Head of caudate nucleus (tissue), 42 donors: ENCODE data around the gene MAP4K1.

Experiments used
- DNase-seq, 42 donors: peaks; one replicate each; pipeline versions ENCODE4 v3.0.0 to v3.0.0-alpha.2; 2020 to 2021; ENCODE audit warnings: mixed read lengths in 7 of 42
- intact Hi-C: fragments of 100-400 bp; cut with DNase I; formaldehyde crosslinking; loops from one replicate; pipeline ENCODE4 v1.15.0; 2022

The MAP4K1 gene

GRCh38 chr19:38617764-38618589 is at the start of gene MAP4K1:
MAP4K1 (minus strand) TSS chr19:38617953; CDS start chr19:38617895, 58 bp downstream.
- intact Hi-C loops, result loop anchor here (5.0 to 10.0 kb wide), 3 partner anchors 216 to 234 kb away; partner anchors contain the start of genes ECH1 and FAM98C
- peak; percentile 11 to 69 (median 44) for DNase-seq

GRCh38 chr19:38666663-38667511 is 49.1 kb upstream of the MAP4K1 start:
- intact Hi-C loops, result no loop called here
- no peak for DNase-seq

DNA sequence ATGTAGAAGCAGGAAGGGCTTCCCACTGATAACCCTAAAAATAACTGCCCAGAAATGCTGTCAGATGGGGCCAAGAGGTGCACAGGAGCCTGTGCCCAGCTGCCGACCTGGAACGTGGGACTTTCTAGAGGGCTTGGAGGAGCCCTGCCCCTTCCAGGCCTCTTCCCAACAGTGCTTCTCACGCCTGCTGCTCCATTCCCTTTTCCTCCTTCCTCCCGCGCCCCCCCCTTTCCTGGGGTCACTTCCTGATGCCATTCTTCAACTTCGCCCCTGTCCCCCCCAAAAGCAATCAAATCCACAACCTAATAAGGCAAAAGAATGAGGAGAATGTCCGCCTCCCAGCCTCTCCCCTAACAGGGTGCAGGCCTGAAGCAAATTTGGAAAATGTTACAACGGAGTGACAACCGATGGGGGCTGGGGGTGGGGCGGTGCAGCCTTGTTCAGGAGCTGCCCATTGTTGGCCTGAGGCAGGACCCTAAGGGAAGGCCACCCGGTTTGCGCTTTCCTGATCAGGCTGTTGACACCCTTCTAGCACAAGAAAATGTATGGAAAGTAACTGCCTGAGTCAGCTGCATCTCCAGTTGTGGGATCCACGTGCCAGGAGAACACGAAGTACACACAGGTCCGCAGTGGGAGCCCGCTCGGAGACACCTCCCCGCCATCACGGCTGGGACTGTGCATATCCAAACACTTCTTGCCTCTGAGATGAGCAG is 48.4 kb upstream of the MAP4K1 start:
- no peak for DNase-seq
- intact Hi-C loops, result no loop called here

- intact Hi-C loops, result no loop called here
- no peak for DNase-seq
These were observed 47.6 kb upstream of the MAP4K1 start for GRCh38 chr19:38665219-38665931.

DNA sequence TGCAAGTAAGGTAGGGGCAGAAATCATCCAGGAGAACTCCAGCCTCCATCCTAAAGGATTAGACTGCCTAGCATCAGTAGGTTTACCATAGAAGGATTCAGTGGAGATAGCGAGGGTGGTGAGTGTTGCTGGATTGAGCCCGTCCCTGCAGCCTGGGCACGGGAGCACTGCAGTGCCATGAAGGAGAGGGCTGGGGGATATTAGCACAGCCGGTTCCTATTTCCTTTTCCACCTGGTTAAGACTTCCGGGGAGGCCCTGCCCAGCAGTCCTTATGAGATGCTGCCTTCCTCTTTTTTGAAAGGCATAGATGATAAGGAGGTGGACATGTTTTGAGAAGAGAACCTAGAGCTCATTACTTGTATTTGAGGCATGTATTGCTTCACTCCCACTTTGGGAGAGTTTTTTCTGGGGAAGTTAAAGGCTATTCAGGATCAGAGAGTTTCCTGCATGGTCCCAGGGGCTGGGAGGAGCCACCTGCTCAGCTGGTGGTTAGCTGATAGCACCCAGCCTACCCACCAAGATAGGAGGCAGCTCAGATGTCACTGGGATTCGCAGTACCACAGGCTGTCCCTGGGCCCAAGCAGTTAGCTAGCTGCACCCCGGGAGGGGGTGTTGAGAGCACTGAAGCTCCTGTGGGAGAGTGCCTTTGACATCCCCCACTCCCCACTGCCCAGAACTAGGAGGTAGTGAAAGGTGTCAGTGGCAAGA is 46.9 kb upstream of the MAP4K1 start:
- DNase-seq, result no peak
- intact Hi-C loops, result no loop called here

GRCh38 chr19:38663957-38664502 is 46.3 kb upstream of the MAP4K1 start:
- intact Hi-C loops, result no loop called here

DNA sequence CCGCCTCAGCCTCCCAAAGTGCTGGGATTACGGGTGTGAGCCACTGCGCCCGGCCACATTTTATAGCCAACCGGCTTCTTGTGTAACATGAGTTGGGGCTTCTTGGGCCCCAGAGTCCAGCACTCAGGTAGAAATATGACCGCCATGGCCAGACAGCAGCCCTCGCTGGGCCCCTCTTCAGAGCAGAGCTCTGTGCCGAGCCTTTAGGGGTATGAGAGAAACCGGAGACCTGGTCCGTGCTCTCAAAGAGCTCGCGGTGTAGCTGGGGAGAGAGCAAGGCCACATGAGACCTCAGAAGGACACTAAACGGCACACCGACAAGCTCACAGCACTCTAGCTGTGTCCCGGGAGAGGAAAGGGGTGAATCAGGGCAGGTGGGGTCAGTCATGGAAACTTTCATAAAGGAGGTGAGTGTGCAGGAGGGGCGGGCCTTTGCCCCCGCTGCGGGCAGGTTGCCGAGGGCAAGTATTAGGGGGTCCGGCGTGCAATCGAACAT is 45.5 kb upstream of the MAP4K1 start:
- intact Hi-C loops, result no loop called here

More at GRCh38 chr19:38663957-38664502, 46.3 kb upstream of the MAP4K1 start:
- DNase-seq, result peak in 41 of 42 donors; percentile 47 to 83 (median 68)

DNA sequence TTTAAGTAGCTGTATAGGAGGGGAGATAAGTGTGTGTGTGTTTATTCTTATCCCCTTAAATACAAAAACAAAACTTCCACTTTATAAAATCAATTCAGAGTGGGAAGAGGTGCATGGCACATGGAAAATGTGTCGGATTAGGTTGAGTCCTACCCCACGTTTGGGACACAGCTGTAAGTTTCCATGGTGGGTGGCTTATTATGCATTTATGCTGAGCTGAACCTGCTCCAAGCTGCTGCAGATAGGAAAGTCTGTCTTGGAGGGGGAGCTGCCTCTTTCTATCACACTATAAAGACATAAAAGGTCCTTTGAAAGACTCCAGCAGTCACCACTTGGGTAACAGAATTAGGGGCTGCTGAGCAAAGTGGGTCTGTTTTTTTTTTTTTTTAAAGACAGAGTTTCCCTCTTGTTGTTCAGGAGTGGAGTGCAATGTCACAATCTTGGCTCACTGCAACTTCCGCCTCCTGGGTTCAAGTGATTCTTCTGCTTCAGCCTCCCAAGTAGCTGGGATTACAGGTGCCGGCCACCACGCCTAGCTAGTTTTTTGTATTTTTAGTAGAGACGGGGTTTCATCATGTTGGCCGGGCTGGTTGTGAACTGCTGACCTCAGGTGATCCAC is 44.9 kb upstream of the MAP4K1 start:
- DNase-seq, result peak in 22 of 42 donors; percentile 30 to 77 (median 47)
- intact Hi-C loops, result no loop called here

More for the DNA sequence above, 45.5 kb upstream of the MAP4K1 start:
- DNase-seq, result no peak

GRCh38 chr19:38661996-38662395 is 44.2 kb upstream of the MAP4K1 start:
- DNase-seq, result no peak
- intact Hi-C loops, result no loop called here

- intact Hi-C loops, result no loop called here
- DNase-seq, result no peak
These were observed 43.4 kb upstream of the MAP4K1 start for GRCh38 chr19:38661136-38661535.

GRCh38 chr19:38660724-38661123 is 43.0 kb upstream of the MAP4K1 start:
- intact Hi-C loops, result no loop called here

GRCh38 chr19:38658462-38659306 is 40.9 kb upstream of the MAP4K1 start:
- intact Hi-C loops, result no loop called here
- peak in 1 of 42 donors; percentile 57 for DNase-seq

More at GRCh38 chr19:38660724-38661123, 43.0 kb upstream of the MAP4K1 start:
- DNase-seq, result no peak

- intact Hi-C loops, result no loop called here
- no peak for DNase-seq
These were observed 40.0 kb upstream of the MAP4K1 start for GRCh38 chr19:38657633-38658222.

- intact Hi-C loops, result no loop called here
- DNase-seq, result peak in 17 of 42 donors; percentile 18 to 78 (median 50)
These were observed 38.6 kb upstream of the MAP4K1 start for GRCh38 chr19:38656171-38656981.
